SHP77 (cell line): ENCODE measurements around the gene RAMP3.
"Not testable (repeated sequence)": the region's sequence is repeated elsewhere in the genome, so short reads cannot be mapped to it uniquely, and the experiment has no call there.

ENCODE experiments used
- DNase-seq, 2 experiments: peaks; one replicate each; lab custom pipeline; 2025; lab: John Stamatoyannopoulos, UW

RAMP3 gene

GRCh38 chr7:45157286-45157652, 322 bp upstream of the RAMP3 start:
- no peak for DNase-seq

GRCh38 chr7:45158471-45158870, 880 bp downstream of the RAMP3 start:
- DNase-seq = no peak

- DNase-seq = no peak
Measured at GRCh38 chr7:45159296-45159695, 1.7 kb downstream of the RAMP3 start.

- DNase-seq = no peak
Measured at GRCh38 chr7:45160417-45160881, 2.9 kb downstream of the RAMP3 start.

GRCh38 chr7:45161138-45161537, 3.5 kb downstream of the RAMP3 start:
- no peak for DNase-seq

GRCh38 chr7:45161842-45162241, 4.3 kb downstream of the RAMP3 start:
- DNase-seq = no peak

- no peak for DNase-seq
Measured at GRCh38 chr7:45162311-45162845, 4.8 kb downstream of the RAMP3 start.

GRCh38 chr7:45162943-45163691, 5.5 kb downstream of the RAMP3 start:
- no peak for DNase-seq

- DNase-seq = no peak
Measured at GRCh38 chr7:45163692-45164052, 6.1 kb downstream of the RAMP3 start.

GRCh38 chr7:45164271-45164670, 6.7 kb downstream of the RAMP3 start:
- DNase-seq = not testable (repeated sequence)

- DNase-seq = no peak
Measured at GRCh38 chr7:45165857-45166256, 8.3 kb downstream of the RAMP3 start.

GRCh38 chr7:45171946-45172345, 14.4 kb downstream of the RAMP3 start:
- DNase-seq = no peak

GRCh38 chr7:45173596-45174327, 16.2 kb downstream of the RAMP3 start:
- DNase-seq = no peak

GRCh38 chr7:45174328-45174610, 16.7 kb downstream of the RAMP3 start:
- DNase-seq = no peak

- no peak for DNase-seq
Measured at GRCh38 chr7:45174966-45175765, 17.6 kb downstream of the RAMP3 start.

- no peak for DNase-seq
Measured at GRCh38 chr7:45176091-45176490, 18.5 kb downstream of the RAMP3 start.

- no peak for DNase-seq
Measured at GRCh38 chr7:45176886-45177731, 19.5 kb downstream of the RAMP3 start.

GRCh38 chr7:45177801-45178200, 20.2 kb downstream of the RAMP3 start:
- no peak for DNase-seq

- DNase-seq = no peak
Measured at GRCh38 chr7:45178241-45179225, 20.9 kb downstream of the RAMP3 start.

GRCh38 chr7:45179666-45180065, 22.1 kb downstream of the RAMP3 start:
- DNase-seq = no peak
